Tibial nerve (tissue), 4 donors: ENCODE measurements around the gene TAX1BP1. TPM values are rescaled to one million over a fixed set of nuclear protein-coding genes. Genes with fewer than 3 reads are reported as not detected.

Experiments
- DNase-seq, 2 donors: peaks; one replicate each; pipeline ENCODE4 v3.0.0-alpha.2; 2019; ENCODE audit warnings: low spot score in 2 of 2
- H3K27ac ChIP-seq, 4 donors: fragments of 200-600 bp; sonication (generic) in 3 of 4; one replicate each; pipeline ENCODE4 v1.5.1; 2017 to 2019; ENCODE audit warnings: mild to moderate bottlenecking in 1 of 4
- H3K27me3 ChIP-seq, 2 donors: fragments of 200-600 bp; sonication (generic) in 1 of 2; one replicate each; pipeline versions ENCODE4 v1.5.1 to v1.6.0; 2017 to 2019
- H3K36me3 ChIP-seq, 3 donors: fragments of 200-600 bp; sonication (generic); one replicate each; pipeline ENCODE4 v1.5.1; 2018 to 2019
- H3K4me1 ChIP-seq, 4 donors: fragments of 200-600 bp; sonication (generic) in 3 of 4; one replicate each; pipeline ENCODE4 v1.5.1; 2017 to 2019
- H3K4me3 ChIP-seq, 4 donors: fragments of 200-600 bp; sonication (generic) in 3 of 4; one replicate each; pipeline ENCODE4 v1.5.1; 2017 to 2019; ENCODE audit warnings: mild to moderate bottlenecking in 1 of 4, moderate library complexity in 1 of 4
- H3K9me3 ChIP-seq, 4 donors: fragments of 200-600 bp; sonication (generic) in 3 of 4; one replicate each; pipeline ENCODE4 v1.5.1; 2017 to 2019
- CTCF ChIP-seq, 5 experiments: fragments of 200-600 bp in 3 of 5; fragments of 450-650 bp in 2 of 5; sonication (generic) in 3 of 5; IDR thresholded peaks; one replicate each; pipeline ENCODE4 v1.5.1; 2016 to 2019; ENCODE audit warnings: antibody characterized with exemption in 5 of 5, mild to moderate bottlenecking in 3 of 5, moderate library complexity in 2 of 5
- EP300 ChIP-seq, 2 donors: sonication (generic); formaldehyde crosslinking; IDR thresholded peaks; one replicate each; pipeline ENCODE4 v1.6.1; 2017; ENCODE audit warnings: antibody characterized with exemption in 2 of 2, mild to moderate bottlenecking in 1 of 2
- POLR2A ChIP-seq, 2 donors: fragments of 450-650 bp; IDR thresholded peaks; one replicate each; pipeline ENCODE4 v1.6.1; 2017; ENCODE audit warnings: antibody characterized with exemption in 2 of 2, mild to moderate bottlenecking in 2 of 2, moderate library complexity in 2 of 2
- WGBS, 2 donors: methylation state at CpG; one replicate each; pipeline ENCODE4 v1.1.5; 2018; 5-methylcytosine and 5-hydroxymethylcytosine counted together
- total RNA-seq, 4 donors: library from RNA; depleted of rRNA; stranded (reverse); fragments of >200 nt; gene quantifications; one replicate each; pipeline ENCODE4 v1.1.0, GENCODE V29; 2016

TAX1BP1 gene
- total RNA-seq, 4 donors from 2014 or later = 52.8 to 89.6 (median 71.8) TPM

GRCh38 chr7:27727058-27727457, 12.9 kb upstream of the TAX1BP1 start:
- no peak for DNase-seq
- Histone ChIP-seq H3K9me3 (no peaks in the 10 kb centered on the region), H3K36me3 (no peaks in the 10 kb centered on the region), H3K4me3 (no peak overlapping the region), H3K27me3 (no peaks in the 10 kb centered on the region), H3K4me1 (no peaks in the 10 kb centered on the region), H3K27ac (no peak overlapping the region)
- WGBS, 2 donors = 79 to 82% methylated on average over 6 of the region's 6 CpGs
- TF ChIP-seq CTCF (IDR thresholded peaks at IDR 0.05) (no peak), EP300 (IDR thresholded peaks at IDR 0.05) (no peak), POLR2A (IDR thresholded peaks at IDR 0.05) (no peak)

- Histone ChIP-seq H3K36me3 (no peaks in the 10 kb centered on the region), H3K27ac (no peak overlapping the region), H3K27me3 (no peaks in the 10 kb centered on the region), H3K9me3 (no peaks in the 10 kb centered on the region), H3K4me3 (no peak overlapping the region), H3K4me1 (no peaks in the 10 kb centered on the region)
- WGBS, 2 donors = 73 to 79% methylated on average over 6 of the region's 6 CpGs
- TF ChIP-seq POLR2A (IDR thresholded peaks at IDR 0.05) = no peak
- TF ChIP-seq CTCF (IDR thresholded peaks at IDR 0.05) = no peak
- no peak for TF ChIP-seq EP300 (IDR thresholded peaks at IDR 0.05)
- no peak for DNase-seq
These were observed 9.8 kb upstream of the TAX1BP1 start for GRCh38 chr7:27730112-27730511.

- Histone ChIP-seq H3K27ac (no peak overlapping the region), H3K4me1 (peaks cover 0 to 9% (median 0%) of the 10 kb centered on the region in 4 donors), H3K27me3 (no peaks in the 10 kb centered on the region), H3K4me3 (no peak overlapping the region), H3K9me3 (no peaks in the 10 kb centered on the region), H3K36me3 (no peaks in the 10 kb centered on the region)
- DNase-seq = no peak
- 71 to 76% methylated on average over 2 of the region's 2 CpGs for WGBS, 2 donors
- TF ChIP-seq CTCF (IDR thresholded peaks at IDR 0.05) (no peak), POLR2A (IDR thresholded peaks at IDR 0.05) (no peak), EP300 (IDR thresholded peaks at IDR 0.05) (no peak)
These were observed 5.4 kb upstream of the TAX1BP1 start for GRCh38 chr7:27734583-27734982.

DNA sequence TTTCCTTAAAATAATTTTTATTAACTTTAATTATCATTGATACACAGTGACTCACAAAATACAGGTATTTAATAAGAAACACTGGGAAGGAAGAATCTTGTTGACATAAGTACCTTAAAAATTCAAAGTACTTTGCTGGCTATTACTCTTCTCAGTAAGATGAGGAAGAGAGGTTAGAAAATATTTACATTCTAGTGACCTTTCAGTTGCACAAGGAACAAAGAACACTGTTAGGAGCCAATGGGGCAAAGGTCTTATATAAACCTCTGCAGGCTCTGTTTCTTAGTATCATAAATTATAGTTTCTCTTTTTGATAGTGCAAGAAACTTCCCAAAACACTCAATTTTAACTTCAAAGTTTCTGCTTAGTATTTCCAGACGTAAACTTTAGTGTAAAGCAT, 4.8 kb upstream of the TAX1BP1 start:
- no peak for DNase-seq
- peaks cover 0 to 9% (median 0%) of the 10 kb centered on the region in 4 donors for H3K4me1 ChIP-seq
- no peaks in the 10 kb centered on the region for H3K9me3 ChIP-seq
- no peaks in the 10 kb centered on the region for H3K36me3 ChIP-seq
- WGBS, 2 donors = 91 to 92% methylated on average over 1 of the region's 1 CpG
- no peak overlapping the region for H3K27ac ChIP-seq
- no peaks in the 10 kb centered on the region for H3K27me3 ChIP-seq
- no peak overlapping the region for H3K4me3 ChIP-seq
- TF ChIP-seq CTCF (IDR thresholded peaks at IDR 0.05) = no peak

DNA sequence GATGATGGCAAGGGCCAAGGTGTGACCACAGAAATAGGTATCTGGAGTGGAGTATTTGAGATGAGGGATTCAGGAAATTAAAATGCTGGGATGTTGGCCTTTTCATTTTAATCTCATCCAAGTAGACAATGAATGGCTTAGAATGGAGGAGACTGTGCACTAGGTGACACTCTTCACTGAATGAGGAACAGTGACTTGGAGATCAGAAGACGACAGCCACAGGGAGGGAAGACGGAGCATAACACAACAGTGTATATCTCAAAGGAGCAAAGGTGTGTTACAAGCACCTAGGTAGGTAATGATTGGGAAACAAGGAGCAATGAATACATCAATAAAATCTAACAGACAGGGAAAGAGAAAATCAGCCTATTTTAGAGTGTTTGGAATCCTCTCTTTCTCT, 4.1 kb upstream of the TAX1BP1 start:
- H3K36me3 ChIP-seq = no peaks in the 10 kb centered on the region
- 94% methylated on average over 2 of the region's 2 CpGs for WGBS, 2 donors
- TF ChIP-seq CTCF (IDR thresholded peaks at IDR 0.05) (no peak), POLR2A (IDR thresholded peaks at IDR 0.05) (no peak), EP300 (IDR thresholded peaks at IDR 0.05) (no peak)

More for the DNA sequence above, 4.1 kb upstream of the TAX1BP1 start:
- no peak overlapping the region for H3K27ac ChIP-seq
- no peak for DNase-seq
- no peaks in the 10 kb centered on the region for H3K27me3 ChIP-seq
- no peak overlapping the region for H3K4me3 ChIP-seq
- H3K4me1 ChIP-seq = peaks cover 0 to 10% (median 0%) of the 10 kb centered on the region in 4 donors
- H3K9me3 ChIP-seq = no peaks in the 10 kb centered on the region
